ENCODE measurements around the gene CERS6. TPM values are rescaled to one million over a fixed set of nuclear protein-coding genes. Genes with fewer than 3 reads are reported as not detected.

Gene CERS6
- total RNA-seq, 1 donor from 2014 or later, result 23.9 TPM

DNA sequence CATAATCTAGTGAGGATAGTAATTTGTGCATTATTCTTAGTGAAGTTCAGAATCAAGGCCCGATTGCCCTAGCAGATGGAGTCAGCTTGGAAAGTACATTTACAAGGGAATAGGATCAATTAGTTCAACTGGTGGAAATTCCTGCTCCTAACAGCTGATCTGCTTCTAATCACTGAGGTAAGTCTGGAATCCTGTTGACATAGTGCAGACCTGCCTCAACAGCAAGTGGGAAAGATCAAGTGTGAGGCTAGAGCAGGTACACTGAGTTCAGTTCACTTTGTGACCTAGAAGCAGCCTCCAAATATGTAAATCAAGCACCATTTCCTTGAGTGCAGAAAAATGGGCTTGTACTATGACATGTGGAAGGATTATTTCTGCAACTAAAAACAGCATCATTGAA lies 235.1 kb downstream of the CERS6 start:
- intact Hi-C loops (cut with micrococcal nuclease), result loop anchor here (10.0 kb wide), 1 partner anchor 196 kb away; no protein-coding TSS in a partner anchor

DNA sequence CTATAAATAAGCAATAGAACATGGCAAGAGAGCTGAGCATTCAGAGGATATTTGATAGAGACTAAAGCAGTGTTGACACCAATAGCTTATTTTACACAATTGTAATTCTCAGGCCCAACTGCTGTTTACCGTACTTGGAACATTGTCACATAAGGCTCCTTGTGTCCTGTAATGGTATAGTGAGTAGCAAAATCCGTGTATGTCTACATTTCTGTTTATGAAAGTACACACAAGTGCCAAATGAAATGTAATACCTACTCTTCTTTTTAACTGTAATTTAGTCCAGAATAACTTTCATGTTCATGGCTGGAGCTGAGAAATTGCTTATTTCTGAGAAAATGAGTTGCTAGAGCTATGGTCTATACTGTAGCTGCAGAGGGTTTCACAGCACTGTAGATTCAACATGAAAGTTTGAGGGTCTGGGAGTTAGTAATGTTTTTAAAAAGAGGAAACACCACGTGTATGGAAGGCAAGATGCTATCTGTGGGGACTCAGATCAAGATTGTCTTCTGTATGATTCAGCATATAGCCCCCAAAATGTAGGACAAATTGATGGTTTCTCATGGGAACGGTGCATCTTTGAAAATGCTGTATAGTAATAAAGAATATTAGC lies 236.2 kb downstream of the CERS6 start:
- intact Hi-C loops (cut with micrococcal nuclease), result loop anchor here (10.0 kb wide), 1 partner anchor 197 kb away; no protein-coding TSS in a partner anchor

DNA sequence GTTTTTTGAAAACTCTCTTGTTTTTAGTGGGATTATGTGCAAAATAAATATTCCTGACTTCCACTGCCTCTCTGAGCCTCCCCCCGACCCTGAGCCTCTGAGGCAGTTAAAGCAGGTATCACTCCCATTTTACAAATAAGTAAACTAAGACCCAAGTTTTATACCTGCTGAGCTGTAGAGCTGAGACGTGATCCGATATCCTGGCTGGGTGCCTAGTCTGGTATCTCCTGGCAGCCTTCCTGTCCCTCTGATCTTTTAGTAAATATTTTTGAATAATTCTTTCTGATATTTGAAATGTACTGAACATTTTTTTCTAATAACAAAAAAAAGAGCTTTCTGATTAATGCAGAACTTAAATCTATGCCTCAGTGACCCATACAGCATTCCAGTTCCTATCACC lies 238.1 kb downstream of the CERS6 start:
- intact Hi-C loops (cut with micrococcal nuclease), result loop anchor here (10.0 kb wide), 1 partner anchor 199 kb away; no protein-coding TSS in a partner anchor

DNA sequence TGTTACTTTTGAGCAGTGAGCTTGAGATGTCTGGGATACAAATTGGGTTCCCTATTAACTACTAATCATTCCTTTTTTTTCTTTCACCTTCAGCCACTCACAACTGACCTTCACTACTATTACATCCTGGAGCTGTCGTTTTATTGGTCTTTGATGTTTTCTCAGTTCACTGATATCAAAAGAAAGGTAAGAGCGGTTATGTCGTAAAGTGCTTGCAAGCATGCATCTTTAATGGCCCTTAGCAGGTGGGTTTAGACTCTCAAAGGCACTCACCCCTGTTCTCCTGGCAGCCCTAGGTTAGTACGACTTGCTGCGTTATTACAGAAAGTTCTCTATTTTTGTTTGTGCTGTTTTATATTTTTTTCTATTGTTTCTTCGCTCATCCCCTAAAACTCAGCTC lies 238.8 kb downstream of the CERS6 start:
- intact Hi-C loops (cut with micrococcal nuclease), result loop anchor here (10.0 kb wide), 1 partner anchor 200 kb away; no protein-coding TSS in a partner anchor

DNA sequence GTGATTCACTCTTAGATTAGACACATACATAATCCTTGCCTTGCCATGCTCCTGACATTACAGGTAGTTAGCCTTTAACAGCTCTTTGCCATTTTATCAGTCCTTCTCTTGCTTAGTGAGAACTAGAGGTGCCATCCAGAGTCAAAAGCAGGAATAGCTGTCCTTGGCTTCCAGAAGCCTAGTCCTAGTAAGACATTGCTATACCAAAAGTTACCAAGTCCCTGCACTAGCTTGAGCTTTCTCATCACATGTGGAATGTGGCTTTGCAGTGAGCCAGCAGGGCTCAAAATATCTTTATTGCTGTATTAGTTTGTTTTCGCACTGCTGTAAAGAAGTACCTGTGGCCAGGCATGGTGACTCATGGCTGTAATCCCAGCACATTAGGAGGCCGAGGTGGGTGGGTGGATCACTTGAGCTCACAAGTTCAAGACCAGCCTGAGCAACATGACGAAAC lies 241.6 kb downstream of the CERS6 start:
- intact Hi-C loops (cut with micrococcal nuclease), result loop anchor here (10.0 kb wide), 1 partner anchor 203 kb away; no protein-coding TSS in a partner anchor

DNA sequence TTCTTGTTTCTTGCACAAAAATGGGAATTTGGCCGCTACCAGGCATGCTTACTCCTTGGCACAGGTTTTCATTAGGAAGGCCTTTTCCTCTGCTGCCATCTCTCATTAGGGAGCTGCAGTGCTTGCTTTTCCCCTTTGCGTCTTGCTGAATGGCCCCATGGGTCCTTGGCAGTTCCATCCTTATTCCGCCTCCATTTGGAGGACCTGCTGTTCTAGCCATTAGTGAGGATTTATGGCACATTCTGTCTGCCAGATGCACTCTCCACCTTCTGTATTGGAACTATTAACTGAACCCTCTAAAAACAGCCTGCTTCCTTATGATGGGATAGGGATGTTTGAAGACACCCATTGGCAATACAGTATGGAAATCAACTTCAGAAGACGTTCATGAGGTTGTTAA lies 242.9 kb downstream of the CERS6 start:
- intact Hi-C loops (cut with micrococcal nuclease), result loop anchor here (10.0 kb wide), 1 partner anchor 204 kb away; no protein-coding TSS in a partner anchor

DNA sequence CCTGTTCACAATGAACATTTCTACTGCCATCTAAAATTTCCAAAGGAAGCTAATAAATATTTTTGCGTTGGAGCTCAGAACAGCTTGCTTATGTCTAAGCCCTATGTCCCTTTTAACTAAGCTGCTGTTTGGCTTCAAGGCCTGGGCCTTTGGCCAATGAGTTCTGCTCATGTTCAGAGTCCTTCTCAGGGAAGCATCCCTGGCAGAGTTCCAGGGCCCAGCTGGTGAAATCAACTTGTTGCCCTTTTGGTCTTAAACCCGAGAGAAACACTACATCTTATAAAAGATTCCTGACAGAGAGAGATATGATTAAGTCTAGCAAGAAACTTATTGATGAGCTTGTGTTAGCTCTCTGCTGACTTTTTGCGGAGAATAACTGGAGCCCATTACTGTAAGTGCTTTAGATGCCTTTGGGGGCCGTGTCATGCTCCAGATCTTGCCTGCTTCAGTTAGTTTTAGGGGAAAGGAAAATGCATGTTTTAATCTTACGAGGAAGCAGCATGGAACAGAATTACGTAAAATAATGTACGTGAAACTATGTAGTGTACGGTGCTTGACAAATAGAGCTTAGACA lies 243.9 kb downstream of the CERS6 start:
- intact Hi-C loops (cut with micrococcal nuclease), result loop anchor here (10.0 kb wide), 1 partner anchor 205 kb away; no protein-coding TSS in a partner anchor

DNA sequence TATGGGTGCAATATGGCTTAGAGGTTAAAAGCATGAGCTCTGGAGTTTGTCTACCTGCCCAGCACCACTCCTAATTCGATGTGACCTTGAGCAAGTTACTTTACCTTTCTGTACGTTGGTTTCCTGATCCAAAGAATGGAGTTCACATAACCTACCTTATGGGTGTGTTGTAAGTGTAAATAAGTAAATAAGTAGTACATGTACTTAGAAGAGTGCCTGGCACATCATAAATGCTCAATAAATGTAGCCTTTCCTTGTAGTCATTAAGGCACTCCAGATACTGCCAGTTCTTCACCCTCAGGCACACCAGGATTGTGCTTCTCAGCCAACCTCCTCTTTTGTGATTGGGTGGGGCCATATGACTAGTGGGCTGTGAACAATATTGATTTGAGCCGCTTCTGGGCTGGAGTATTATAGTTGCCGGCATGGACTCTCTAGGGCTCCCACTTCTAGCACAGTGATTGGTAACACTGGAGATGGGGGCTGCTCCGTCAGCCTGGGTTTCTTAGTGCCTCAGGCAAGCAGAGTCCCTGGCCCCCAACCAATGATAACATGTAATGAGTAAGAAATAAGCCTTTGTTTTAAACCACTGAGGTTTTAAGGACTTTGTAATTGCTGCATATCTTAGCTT lies 244.7 kb downstream of the CERS6 start:
- intact Hi-C loops (cut with micrococcal nuclease), result no loop called here

DNA sequence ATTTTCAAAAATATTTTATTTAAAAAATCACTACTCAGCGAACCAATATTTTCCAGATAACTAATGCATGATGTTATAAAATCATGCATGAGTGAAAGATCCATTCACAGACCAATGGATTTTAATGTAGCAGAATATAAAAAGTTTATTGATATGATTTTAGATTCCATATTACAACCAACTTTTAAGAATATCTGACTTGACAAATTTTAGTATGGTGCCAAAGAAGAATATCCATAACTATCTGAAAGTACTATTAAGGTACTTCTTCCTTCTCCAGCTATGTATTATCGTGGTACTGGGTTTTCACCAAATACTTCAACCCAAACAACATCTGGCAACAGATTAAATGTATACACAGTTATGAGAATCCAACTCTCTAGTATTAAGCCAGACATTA lies 246.5 kb downstream of the CERS6 start:
- intact Hi-C loops (cut with micrococcal nuclease), result no loop called here

DNA sequence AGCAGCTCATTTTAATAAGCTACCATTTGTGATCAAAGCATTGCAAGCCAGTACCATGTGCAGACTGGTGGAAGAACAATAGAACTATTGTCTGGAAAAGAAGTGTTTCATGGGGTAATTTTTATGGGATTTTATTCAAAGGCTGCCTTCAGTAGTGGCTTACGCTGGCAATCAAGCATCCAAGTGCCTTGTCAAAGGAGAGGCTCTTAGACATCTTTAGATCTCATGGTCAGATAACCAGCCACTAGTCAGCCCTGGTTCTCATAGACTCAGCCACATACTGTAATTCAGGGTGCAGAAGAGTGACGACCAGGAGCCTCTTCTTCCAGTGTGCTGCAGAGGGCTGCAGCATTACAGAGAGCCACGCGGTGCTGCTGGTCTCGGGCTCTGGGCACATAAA lies 247.9 kb downstream of the CERS6 start:
- intact Hi-C loops (cut with micrococcal nuclease), result no loop called here

DNA sequence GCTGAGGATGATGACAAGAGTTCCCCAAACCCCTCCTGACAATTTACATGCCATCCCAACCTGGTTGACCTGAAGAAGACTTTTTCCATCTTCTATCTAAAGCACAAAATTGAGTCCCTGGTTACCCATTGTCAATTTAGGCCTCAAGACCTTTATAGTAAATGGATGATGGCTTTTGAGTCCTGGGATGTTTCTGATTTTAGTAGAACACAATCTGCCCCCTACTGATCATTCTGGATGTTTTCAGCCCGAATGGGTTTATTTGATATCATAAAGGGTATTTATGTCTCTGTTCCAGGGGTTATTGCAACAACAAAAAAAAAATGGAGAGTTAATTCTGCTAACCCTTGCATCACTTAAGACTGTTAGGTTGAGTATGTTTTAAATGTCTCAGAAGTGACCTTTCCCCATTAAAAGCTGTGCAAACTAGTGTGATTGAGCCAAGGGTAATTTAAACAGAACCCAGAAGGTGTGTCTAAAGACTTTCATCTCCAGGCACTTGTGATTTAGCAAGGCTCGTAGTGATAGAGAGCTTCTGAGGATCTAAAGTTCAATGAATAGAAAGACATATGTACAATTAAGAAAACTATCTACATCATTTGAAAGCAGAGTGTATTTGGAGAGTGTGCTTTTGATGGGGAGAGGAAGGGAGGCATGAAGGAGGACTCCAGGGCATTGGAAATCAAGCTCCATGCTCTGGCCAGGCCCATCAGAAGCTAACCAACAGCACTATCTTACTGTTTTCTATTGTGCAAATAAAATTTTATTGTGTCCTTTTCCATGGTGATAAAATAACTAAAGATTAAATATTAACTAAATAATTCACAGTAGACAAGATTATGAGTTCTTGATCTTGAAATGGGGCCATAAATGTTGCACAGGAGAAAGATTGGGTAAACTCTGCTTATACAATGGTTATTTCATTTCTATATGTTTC lies 249.7 kb downstream of the CERS6 start:
- intact Hi-C loops (cut with micrococcal nuclease), result loop anchor here (1.0 to 5.0 kb wide), 3 partner anchors 53 to 360 kb away; no protein-coding TSS in a partner anchor

DNA sequence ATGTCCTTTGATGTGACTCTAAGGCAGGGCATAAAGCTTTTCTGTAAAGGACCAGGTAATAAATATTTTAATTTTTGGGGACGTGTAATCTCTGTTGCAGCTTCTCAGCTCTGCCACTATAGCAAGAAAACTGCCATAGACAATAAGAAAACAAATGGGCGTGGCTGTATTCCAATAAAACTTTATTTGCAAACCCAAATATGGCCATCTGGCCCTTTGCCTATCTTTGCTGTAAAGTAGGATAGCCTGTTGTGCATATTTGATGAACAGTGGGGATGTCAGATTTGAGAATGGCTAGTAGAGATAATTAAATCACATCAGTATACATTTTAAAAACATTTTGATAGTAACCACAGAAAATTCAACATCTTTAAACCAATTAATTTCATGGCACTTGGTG lies 250.7 kb downstream of the CERS6 start:
- intact Hi-C loops (cut with micrococcal nuclease), result loop anchor here (5.0 kb wide), 1 partner anchor 215 kb away; no protein-coding TSS in a partner anchor

DNA sequence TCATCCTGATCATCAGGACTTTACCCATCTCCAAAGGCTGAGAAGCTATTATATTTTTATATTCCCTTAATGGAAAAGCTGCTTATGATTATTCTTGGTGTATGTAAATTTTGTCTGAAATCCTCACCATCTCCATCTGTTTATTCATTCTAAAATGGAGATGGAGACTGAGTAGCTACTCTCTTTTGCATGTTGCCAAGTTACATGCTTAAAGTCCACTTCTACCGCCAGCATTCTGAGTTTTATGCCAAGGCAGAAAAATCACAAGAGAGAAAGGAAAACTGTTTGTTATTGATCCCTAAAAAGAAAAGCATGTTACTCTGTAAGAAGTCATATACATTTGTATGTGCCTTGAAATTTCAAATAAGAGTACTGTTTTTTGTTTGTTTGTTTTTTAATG lies 252.0 kb downstream of the CERS6 start:
- intact Hi-C loops (cut with micrococcal nuclease), result loop anchor here (5.0 kb wide), 1 partner anchor 214 kb away; no protein-coding TSS in a partner anchor

DNA sequence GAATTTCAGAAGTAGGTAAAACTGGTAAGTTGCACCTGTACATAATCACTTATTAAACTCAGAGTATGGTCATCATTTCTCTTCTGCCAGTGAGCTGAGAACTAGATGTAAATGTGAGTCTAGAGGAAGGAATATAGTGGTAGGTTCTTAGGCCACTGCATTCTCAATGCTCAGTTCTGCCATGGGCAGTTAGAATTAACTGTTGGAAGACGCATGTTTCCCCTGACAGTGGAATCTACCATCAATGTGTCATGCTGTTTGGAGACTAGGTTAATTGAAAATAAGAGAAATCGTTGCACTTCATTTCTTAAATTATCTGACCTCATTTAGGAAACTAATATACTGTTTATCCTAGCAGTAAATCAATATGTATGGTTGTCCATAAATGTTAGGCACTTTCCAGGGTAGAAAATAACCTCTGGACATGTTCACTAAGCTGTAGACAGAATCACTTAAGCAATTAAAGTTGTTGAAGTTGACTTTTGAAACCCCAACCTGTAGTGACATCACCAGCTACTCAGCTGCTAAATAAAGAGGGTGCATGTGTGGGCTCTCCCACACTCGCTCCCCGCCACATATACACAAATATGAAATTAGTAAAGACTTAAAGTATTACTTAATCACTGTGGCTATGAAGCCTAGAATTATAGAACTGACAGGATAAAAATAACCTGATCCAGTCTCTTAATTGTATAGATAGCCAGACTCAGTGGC lies 254.8 kb downstream of the CERS6 start:
- intact Hi-C loops (cut with micrococcal nuclease), result no loop called here

DNA sequence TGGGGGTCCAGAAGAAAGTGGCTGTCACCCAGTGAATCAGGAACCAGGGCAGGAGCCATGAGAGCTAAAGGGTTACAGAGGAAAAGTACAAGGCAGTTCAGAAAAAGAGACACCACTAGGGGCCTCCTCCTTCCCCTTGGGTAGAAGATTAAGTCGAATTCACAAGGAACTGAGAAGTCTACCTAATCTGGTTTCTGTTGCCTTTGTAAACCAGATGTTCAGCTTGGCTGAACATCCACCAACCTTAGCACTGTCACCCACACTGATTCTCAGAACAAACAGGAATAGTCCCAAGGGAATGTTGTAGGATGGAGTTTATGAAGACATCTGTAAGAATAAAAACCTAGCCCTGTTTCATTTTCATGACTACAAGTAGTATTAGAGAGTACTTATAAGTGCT lies 256.0 kb downstream of the CERS6 start:
- intact Hi-C loops (cut with micrococcal nuclease), result no loop called here

DNA sequence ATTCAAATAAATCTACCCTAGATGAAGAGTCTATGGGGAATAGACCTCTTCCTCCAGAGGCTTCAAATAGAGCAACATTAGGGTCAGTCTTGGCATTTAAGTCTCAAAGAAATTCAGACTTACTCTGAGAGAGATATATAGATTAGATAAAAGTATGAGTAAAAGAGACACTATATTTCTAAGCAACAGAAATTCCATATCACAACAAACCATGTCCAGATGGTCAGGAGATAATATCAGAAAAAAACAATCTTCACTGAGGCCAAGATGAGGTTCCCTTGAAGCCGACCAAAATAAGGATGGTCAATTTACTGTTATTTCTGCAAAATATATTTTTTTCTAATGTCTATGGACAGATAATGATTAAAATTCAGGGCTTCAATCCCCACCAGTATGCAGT lies 257.3 kb downstream of the CERS6 start:
- intact Hi-C loops (cut with micrococcal nuclease), result no loop called here

DNA sequence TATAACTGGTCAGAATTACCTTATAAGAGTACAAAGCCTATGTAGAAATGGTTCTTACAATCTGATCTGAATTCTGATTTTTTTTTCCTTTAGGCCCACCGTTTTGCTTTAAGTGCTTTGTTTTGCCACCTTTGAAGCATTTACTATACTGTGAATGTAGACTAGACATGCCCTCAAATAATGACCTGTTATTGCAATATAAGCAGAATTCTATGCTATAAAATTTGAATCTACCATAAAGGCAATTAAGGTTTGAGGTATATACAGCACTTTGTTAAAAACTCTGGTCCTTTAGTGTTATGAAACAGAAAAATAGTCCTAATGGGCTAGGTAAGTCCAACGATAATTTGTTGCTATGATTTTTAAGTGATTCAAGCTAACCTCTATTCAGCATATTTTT lies 259.8 kb downstream of the CERS6 start:
- intact Hi-C loops (cut with micrococcal nuclease), result no loop called here

DNA sequence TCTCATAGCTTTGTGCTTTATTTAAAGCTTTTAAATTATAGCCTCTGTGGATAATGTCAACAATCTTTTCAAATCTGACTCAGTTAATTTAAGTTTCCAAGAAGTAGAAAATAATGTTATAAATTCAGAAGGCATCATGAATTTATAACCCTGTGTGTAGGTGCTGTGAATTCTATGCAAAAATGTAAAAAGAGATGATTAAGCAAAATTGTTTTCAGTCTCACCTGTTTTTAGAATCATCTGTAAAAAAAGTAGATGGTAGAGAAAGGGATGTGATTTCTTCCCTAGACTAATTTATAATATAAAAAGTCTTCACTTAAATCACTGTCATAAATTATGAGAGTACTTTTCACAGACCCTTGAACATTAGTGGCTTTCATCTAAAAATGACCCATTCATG lies 260.8 kb downstream of the CERS6 start:
- intact Hi-C loops (cut with micrococcal nuclease), result no loop called here

DNA sequence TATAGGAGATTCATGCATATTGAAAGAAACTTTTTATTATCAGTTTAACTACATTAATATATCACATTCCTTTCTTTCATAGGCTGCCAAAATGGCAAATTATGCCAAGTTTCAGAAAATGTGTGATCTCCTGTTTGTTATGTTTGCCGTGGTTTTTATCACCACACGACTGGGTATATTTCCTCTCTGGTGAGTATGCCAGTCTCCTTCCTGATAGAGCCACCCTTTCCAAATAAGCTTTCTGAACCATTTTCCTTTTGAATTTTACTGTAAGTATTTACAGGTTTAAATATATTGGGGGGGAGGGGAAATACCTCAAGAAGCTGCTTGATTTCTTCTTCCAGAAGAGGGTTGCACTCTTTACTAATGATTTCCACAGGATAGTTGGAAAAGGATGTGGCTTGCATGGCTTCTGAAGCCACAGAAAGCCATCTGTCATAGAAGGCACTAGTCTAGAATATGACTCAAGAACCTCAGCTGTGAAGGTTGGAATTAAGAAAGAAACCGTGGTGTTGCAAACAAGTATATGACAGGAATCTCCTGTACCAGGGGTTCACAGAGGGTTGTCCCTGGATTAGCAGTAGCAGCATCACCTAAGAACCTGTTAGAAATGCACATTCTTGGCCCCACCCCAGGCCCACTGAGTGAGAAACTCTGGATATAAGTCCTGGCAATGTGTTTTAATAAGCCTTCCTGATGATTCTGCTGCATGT lies 261.9 kb downstream of the CERS6 start:
- intact Hi-C loops (cut with micrococcal nuclease), result loop anchor here (2.0 kb wide), 1 partner anchor 41 kb away; no protein-coding TSS in a partner anchor

DNA sequence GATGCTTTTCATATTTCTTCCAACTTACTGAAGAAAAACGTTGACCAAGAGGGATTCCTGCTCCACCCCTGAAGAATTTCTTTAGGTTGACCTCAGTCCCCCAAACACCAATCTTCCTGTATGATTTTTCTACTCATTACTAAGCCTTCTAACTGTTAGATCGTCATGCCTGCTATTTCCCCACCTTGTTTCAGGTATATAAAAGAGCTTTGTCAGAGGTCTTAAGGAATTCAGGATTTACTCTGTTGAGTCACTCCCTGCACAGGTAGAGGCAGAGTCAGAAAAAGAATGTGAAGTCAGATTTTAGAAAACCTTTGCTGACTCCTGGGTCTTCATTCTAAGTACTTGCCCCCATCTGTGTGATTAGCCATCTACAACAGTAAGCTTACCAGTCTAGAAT lies 262.6 kb downstream of the CERS6 start:
- intact Hi-C loops (cut with micrococcal nuclease), result loop anchor here (2.0 kb wide), 1 partner anchor 40 kb away; no protein-coding TSS in a partner anchor

Measured in T-helper 1 cell treated with Interleukin-12 subunit alpha and Interleukin-12 subunit beta and Interleukin-4 antibody, amounts not matched to agents 30 ng/mL and 1 ng/mL, for 36 hours (primary cell).